IMR-90 (cell line): ENCODE measurements around the gene FARP1.

Experiments used
- CTCF ChIP-seq: conservative IDR thresholded peaks from 2 replicates; pipeline ENCODE4 v1.5.1; 2012; ENCODE audit warnings: mild to moderate bottlenecking, low read depth, low read length, improper control_type of control experiment
- FOS ChIP-seq: fragments of 150-350 bp; IDR thresholded peaks from 2 replicates; pipeline ENCODE4 v1.6.1; 2016; ENCODE audit warnings: low read depth, low read length
- POLR2A ChIP-seq: IDR thresholded peaks from 2 replicates; pipeline ENCODE4 v1.6.1; 2012; ENCODE audit warnings: mild to moderate bottlenecking, low read depth, low read length

DNA sequence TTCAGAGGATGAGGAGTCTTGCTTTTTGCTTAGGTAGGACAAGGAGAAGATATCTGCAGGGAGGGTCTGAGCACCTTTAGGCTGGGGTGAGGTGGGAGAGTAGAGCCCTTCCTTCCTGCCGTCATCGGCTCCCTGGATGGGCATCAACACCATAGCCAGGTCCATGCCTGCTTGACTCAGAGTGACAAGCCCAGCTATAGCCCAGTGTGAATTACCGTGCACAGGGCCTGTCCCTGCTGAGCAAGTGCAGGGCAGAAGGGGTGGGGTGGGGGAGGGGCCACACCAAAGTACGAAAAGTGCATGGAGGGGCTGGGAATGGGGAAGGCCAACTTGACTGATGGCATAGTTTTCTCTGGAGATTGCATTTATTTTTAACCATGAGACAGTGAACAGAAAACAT, 64.5 kb downstream of the FARP1 start:
- TF ChIP-seq CTCF (no peak), POLR2A (no peak), FOS (no peak)
